ENCODE measurements around the gene NHLRC3. TPM values are rescaled to one million over a fixed set of nuclear protein-coding genes. Genes with fewer than 3 reads are reported as not detected.

The NHLRC3 gene
- total and polyA plus RNA-seq, 9 of the 15 experiments (the other 6 are each of a cell fraction or from before 2014, with no cell fraction given) = 5.5 to 15.3 (median 9.0) TPM

- TF ChIP-seq CHD7 (IDR thresholded peaks at IDR 0.05; ENCODE audit: low read depth, low read length) = no peak
- TF ChIP-seq BRCA1 (IDR thresholded peaks at IDR 0.05) = no peak
- no peak for TF ChIP-seq BRCA1 (CRISPR knock-in tag; IDR thresholded peaks at IDR 0.05)
- no peak for TF ChIP-seq ZFP30 (CRISPR knock-in tag; IDR thresholded peaks at IDR 0.05; ENCODE audit: borderline replicate concordance)
- no peak for TF ChIP-seq ZNF592 (IDR thresholded peaks at IDR 0.05)
- TF ChIP-seq LARP7 (IDR thresholded peaks at IDR 0.05) = peak; percentile 89; the same call in 1 of the 2 replicates
- no peak for TF ChIP-seq RFX1 (IDR thresholded peaks at IDR 0.05)
- no peak for TF ChIP-seq MYNN (IDR thresholded peaks at IDR 0.05)
- no peak for TF ChIP-seq MYNN (CRISPR knock-in tag; IDR thresholded peaks at IDR 0.05)
- no peak for TF ChIP-seq ZNF12 (CRISPR knock-in tag; IDR thresholded peaks at IDR 0.05)
- TF ChIP-seq ILK (tag; IDR thresholded peaks at IDR 0.05; ENCODE audit: borderline replicate concordance, low read depth) = no peak
- 0 out of 2 replicates have a peak, but pooled peaks have one; percentile 43 for TF ChIP-seq ETS1 (conservative IDR thresholded peaks at IDR 0.05; ENCODE audit: control insufficient read depth, low read depth, low read length)
Observed at GRCh38 chr13:39037880-39038568, at the start of gene NHLRC3, which contains the start of gene PROSER1 (continued).
